ENCODE measurements around the gene KRTAP4-11.
"Not testable (repeated sequence)": the region's sequence is repeated elsewhere in the genome, so short reads cannot be mapped to it uniquely, and the experiment has no call there.

Gene KRTAP4-11

GRCh38 chr17:41101586-41102259 lies 16.4 kb downstream of the KRTAP4-11 start, which contains the start of gene KRTAP4-16:
Gene KRTAP4-16, minus strand, starts transcription at chr17:41102209. Its CDS starts 0 bp downstream, at chr17:41102209.
- Histone ChIP-seq H3K9me3 (ENCODE audit: control insufficient read depth, low read depth, low read length) (no peaks in the 10 kb centered on the region), H3K4me3 (ENCODE audit: low read length) (no peak within 1 kb of the TSS), H3K27me3 (ENCODE audit: control insufficient read depth, insufficient read depth, low read length) (no peaks in the 10 kb centered on the region), H3K27ac (ENCODE audit: low read length) (no peak within 1 kb of the TSS), H3K4me1 (ENCODE audit: control insufficient read depth, low read depth, low read length) (peaks cover 8% of the 10 kb centered on the region), H3K9ac (ENCODE audit: low read length) (no peak within 1 kb of the TSS), H3K36me3 (ENCODE audit: control insufficient read depth, low read depth, low read length) (no peaks in the 10 kb centered on the region)

DNA sequence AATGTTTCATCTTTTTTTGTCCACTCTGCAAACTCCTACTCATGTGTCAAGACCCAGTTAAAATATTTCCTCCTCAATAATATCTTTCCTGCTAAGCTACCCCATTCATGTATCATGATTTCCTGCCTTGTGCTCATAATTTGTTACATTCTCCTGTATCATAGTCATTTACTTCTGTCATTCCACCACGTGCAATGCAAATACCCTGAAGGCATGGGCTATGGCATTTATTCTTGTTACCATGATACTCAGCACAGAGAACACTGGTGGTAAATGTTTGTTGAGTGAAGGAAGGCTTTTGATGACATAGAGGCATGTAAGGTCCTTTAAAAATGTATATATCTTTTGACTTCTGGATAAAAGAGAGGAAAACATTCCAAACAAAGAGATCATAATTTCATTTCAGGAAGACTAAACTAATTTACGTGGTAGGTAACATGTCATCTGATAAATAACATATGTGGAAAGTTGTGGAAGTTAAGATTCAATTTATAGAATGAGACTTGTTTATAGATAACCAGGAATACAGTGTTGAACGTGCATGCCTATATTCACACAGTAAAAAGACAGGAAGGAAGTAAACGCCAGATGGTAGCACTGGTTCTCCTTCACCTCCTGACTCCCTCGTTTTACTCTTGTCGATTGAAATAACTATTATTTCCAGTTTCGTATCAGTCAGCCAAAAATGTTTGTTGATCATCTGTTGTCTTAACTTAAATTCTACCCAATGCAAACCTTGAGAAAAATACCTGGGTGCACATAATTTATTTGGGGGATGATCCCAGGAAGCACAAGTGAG lies 18.3 kb downstream of the KRTAP4-11 start:
- H3K9ac ChIP-seq (ENCODE audit: low read length); H3K27ac ChIP-seq (ENCODE audit: low read length); H3K9me3 ChIP-seq (ENCODE audit: control insufficient read depth, low read depth, low read length); H3K27me3 ChIP-seq (ENCODE audit: control insufficient read depth, insufficient read depth, low read length); H3K36me3 ChIP-seq (ENCODE audit: control insufficient read depth, low read depth, low read length); H3K4me3 ChIP-seq (ENCODE audit: low read length); H3K4me1 ChIP-seq (ENCODE audit: control insufficient read depth, low read depth, low read length): not testable (repeated sequence)

GRCh38 chr17:41098481-41098880 lies 19.7 kb downstream of the KRTAP4-11 start:
- H3K27me3 ChIP-seq (ENCODE audit: control insufficient read depth, insufficient read depth, low read length): no peaks in the 10 kb centered on the region
- no peaks in the 10 kb centered on the region for H3K4me1 ChIP-seq (ENCODE audit: control insufficient read depth, low read depth, low read length)
- no peak overlapping the region for H3K9ac ChIP-seq (ENCODE audit: low read length)
- H3K9me3 ChIP-seq (ENCODE audit: control insufficient read depth, low read depth, low read length): peaks cover 3% of the 10 kb centered on the region
- H3K36me3 ChIP-seq (ENCODE audit: control insufficient read depth, low read depth, low read length): no peaks in the 10 kb centered on the region
- H3K27ac ChIP-seq (ENCODE audit: low read length): no peak overlapping the region
- no peak overlapping the region for H3K4me3 ChIP-seq (ENCODE audit: low read length)

- Histone ChIP-seq H3K9ac (ENCODE audit: low read length) (no peak within 1 kb of the TSS), H3K4me1 (ENCODE audit: control insufficient read depth, low read depth, low read length) (no peaks in the 10 kb centered on the region), H3K27me3 (ENCODE audit: control insufficient read depth, insufficient read depth, low read length) (no peaks in the 10 kb centered on the region), H3K36me3 (ENCODE audit: control insufficient read depth, low read depth, low read length) (no peaks in the 10 kb centered on the region), H3K9me3 (ENCODE audit: control insufficient read depth, low read depth, low read length) (peaks cover 3% of the 10 kb centered on the region), H3K27ac (ENCODE audit: low read length) (no peak within 1 kb of the TSS), H3K4me3 (ENCODE audit: low read length) (no peak within 1 kb of the TSS)
Measured at GRCh38 chr17:41098042-41098441, 20.1 kb downstream of the KRTAP4-11 start, which contains the start of gene KRTAP4-8. Gene KRTAP4-8, minus strand, starts transcription at chr17:41098142. Its CDS starts 58 bp downstream, at chr17:41098084.

DNA sequence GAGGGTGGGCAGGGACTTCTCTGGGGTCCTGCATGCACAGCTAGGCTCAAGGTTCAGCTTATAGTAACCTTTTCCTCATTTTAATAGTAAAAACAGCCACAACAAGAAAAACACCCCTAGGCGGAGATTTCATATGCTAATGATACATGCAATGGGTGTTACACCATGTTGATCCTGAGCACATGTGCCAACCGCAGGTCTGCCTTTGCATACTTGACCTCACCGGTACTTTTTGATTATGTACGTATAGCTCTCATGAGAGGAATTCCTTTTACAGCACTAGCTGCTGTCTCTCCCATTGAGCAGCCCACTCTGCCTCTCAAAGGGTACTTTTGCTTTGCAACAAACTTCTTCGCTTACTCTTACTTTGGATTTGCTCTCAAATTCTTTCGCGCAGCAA lies 22.1 kb downstream of the KRTAP4-11 start:
- no peak overlapping the region for H3K27ac ChIP-seq (ENCODE audit: low read length)
- no peaks in the 10 kb centered on the region for H3K27me3 ChIP-seq (ENCODE audit: control insufficient read depth, insufficient read depth, low read length)
- no peaks in the 10 kb centered on the region for H3K36me3 ChIP-seq (ENCODE audit: control insufficient read depth, low read depth, low read length)
- H3K4me3 ChIP-seq (ENCODE audit: low read length): no peak overlapping the region
- peaks cover 3% of the 10 kb centered on the region for H3K9me3 ChIP-seq (ENCODE audit: control insufficient read depth, low read depth, low read length)
- no peaks in the 10 kb centered on the region for H3K4me1 ChIP-seq (ENCODE audit: control insufficient read depth, low read depth, low read length)
- no peak overlapping the region for H3K9ac ChIP-seq (ENCODE audit: low read length)

GRCh38 chr17:41088760-41089352 lies 29.3 kb downstream of the KRTAP4-11 start:
- H3K4me3 ChIP-seq (ENCODE audit: low read length); H3K9me3 ChIP-seq (ENCODE audit: control insufficient read depth, low read depth, low read length); H3K27me3 ChIP-seq (ENCODE audit: control insufficient read depth, insufficient read depth, low read length); H3K9ac ChIP-seq (ENCODE audit: low read length); H3K36me3 ChIP-seq (ENCODE audit: control insufficient read depth, low read depth, low read length); H3K27ac ChIP-seq (ENCODE audit: low read length); H3K4me1 ChIP-seq (ENCODE audit: control insufficient read depth, low read depth, low read length): not testable (repeated sequence)

GRCh38 chr17:41084100-41084856 lies 33.9 kb downstream of the KRTAP4-11 start, which contains the start of gene KRTAP4-7:
Gene KRTAP4-7, plus strand, starts transcription at chr17:41084150. Its CDS starts 57 bp downstream, at chr17:41084207.
- not testable (repeated sequence) for H3K4me1 ChIP-seq (ENCODE audit: control insufficient read depth, low read depth, low read length); H3K9me3 ChIP-seq (ENCODE audit: control insufficient read depth, low read depth, low read length); H3K9ac ChIP-seq (ENCODE audit: low read length); H3K4me3 ChIP-seq (ENCODE audit: low read length); H3K27me3 ChIP-seq (ENCODE audit: control insufficient read depth, insufficient read depth, low read length); H3K27ac ChIP-seq (ENCODE audit: low read length); H3K36me3 ChIP-seq (ENCODE audit: control insufficient read depth, low read depth, low read length)

- H3K4me3 ChIP-seq (ENCODE audit: low read length); H3K27me3 ChIP-seq (ENCODE audit: control insufficient read depth, insufficient read depth, low read length); H3K9ac ChIP-seq (ENCODE audit: low read length); H3K27ac ChIP-seq (ENCODE audit: low read length); H3K36me3 ChIP-seq (ENCODE audit: control insufficient read depth, low read depth, low read length); H3K4me1 ChIP-seq (ENCODE audit: control insufficient read depth, low read depth, low read length); H3K9me3 ChIP-seq (ENCODE audit: control insufficient read depth, low read depth, low read length): not testable (repeated sequence)
Measured at GRCh38 chr17:41083427-41083826, 34.7 kb downstream of the KRTAP4-11 start.

DNA sequence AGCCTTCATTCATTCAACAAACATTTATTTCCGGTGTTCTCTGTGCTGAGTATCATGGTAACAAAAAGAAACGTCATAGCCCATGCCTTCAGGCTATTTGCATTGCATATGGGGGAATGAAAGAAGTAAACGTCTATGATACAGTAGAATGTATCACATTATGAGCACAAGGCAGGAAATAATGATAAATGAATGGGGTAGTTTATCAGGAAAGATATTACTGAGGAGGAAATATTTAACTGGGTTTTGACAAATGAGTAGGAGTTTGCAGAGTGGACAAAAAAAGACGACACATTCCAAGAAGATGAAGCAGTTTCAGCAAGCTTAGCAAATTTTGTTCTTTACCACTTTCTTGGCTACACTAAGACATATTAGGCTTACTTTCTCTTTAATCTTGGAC lies 35.5 kb downstream of the KRTAP4-11 start:
- no peaks in the 10 kb centered on the region for H3K4me1 ChIP-seq (ENCODE audit: control insufficient read depth, low read depth, low read length)
- H3K4me3 ChIP-seq (ENCODE audit: low read length): no peak overlapping the region
- no peaks in the 10 kb centered on the region for H3K27me3 ChIP-seq (ENCODE audit: control insufficient read depth, insufficient read depth, low read length)
- H3K27ac ChIP-seq (ENCODE audit: low read length): no peak overlapping the region
- no peaks in the 10 kb centered on the region for H3K9me3 ChIP-seq (ENCODE audit: control insufficient read depth, low read depth, low read length)
- H3K9ac ChIP-seq (ENCODE audit: low read length): no peak overlapping the region
- H3K36me3 ChIP-seq (ENCODE audit: control insufficient read depth, low read depth, low read length): no peaks in the 10 kb centered on the region

DNA sequence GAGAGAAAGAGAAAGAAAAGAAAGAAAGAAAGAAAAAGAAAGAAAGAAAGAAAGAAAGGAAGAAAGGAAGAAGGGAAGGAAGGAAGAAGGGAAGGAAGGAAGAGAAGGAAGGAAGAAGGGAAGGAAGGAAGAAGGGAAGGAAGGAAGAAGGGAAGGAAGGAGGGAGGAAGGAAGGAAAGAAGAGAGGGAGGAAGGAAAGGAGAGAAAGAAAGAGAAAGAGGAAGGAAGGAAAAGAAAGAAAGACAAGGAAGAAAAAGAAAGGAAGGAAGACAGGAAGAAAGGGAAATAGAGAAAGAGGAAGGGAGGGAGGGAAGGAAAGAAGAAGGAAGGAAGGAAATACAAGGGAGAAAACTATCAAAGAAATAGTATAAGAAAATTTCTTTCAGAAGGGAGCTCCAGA lies 41.4 kb downstream of the KRTAP4-11 start:
- no peaks in the 10 kb centered on the region for H3K9me3 ChIP-seq (ENCODE audit: control insufficient read depth, low read depth, low read length)
- H3K4me1 ChIP-seq (ENCODE audit: control insufficient read depth, low read depth, low read length): no peaks in the 10 kb centered on the region
- H3K27ac ChIP-seq (ENCODE audit: low read length): no peak overlapping the region
- H3K36me3 ChIP-seq (ENCODE audit: control insufficient read depth, low read depth, low read length): no peaks in the 10 kb centered on the region
- no peak overlapping the region for H3K4me3 ChIP-seq (ENCODE audit: low read length)
- no peak overlapping the region for H3K9ac ChIP-seq (ENCODE audit: low read length)
- H3K27me3 ChIP-seq (ENCODE audit: control insufficient read depth, insufficient read depth, low read length): no peaks in the 10 kb centered on the region

DNA sequence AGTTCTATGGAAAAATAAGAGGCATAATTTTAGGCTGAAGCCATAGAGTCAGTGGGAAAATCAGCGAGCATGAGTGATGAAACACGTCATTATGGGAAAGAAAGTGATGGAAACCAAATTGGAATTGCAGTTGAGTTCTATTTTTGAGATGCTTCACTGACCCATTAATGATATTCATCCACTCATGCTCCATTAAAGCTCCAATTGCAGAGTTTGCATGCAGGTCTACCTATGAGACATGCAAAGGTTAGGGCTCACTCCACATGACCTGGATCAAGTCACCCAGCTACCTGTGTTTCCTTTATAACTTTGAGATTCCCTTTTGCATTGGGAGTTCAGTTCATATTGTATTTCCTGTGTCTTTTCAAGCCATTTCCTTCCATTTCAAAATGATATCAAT lies 44.5 kb downstream of the KRTAP4-11 start:
- no peak overlapping the region for H3K27ac ChIP-seq (ENCODE audit: low read length)
- H3K4me1 ChIP-seq (ENCODE audit: control insufficient read depth, low read depth, low read length): no peaks in the 10 kb centered on the region
- no peaks in the 10 kb centered on the region for H3K36me3 ChIP-seq (ENCODE audit: control insufficient read depth, low read depth, low read length)
- H3K4me3 ChIP-seq (ENCODE audit: low read length): no peak overlapping the region
- H3K9ac ChIP-seq (ENCODE audit: low read length): no peak overlapping the region
- H3K9me3 ChIP-seq (ENCODE audit: control insufficient read depth, low read depth, low read length): no peaks in the 10 kb centered on the region
- H3K27me3 ChIP-seq (ENCODE audit: control insufficient read depth, insufficient read depth, low read length): no peaks in the 10 kb centered on the region

All from iPS-18a (cell line).